GM18873 (cell line): ENCODE results near the gene MVB12B.

Experiments used
- ATAC-seq: cut with Tn5 transposase; IDR thresholded peaks from one replicate; pipeline ENCODE4 v1.9.1; 2021; ENCODE audit warnings: mild to moderate bottlenecking, moderate library complexity, moderate number of reproducible peaks; ENCODE audit not compliant: unreplicated experiment, low FRiP score

The MVB12B gene

DNA sequence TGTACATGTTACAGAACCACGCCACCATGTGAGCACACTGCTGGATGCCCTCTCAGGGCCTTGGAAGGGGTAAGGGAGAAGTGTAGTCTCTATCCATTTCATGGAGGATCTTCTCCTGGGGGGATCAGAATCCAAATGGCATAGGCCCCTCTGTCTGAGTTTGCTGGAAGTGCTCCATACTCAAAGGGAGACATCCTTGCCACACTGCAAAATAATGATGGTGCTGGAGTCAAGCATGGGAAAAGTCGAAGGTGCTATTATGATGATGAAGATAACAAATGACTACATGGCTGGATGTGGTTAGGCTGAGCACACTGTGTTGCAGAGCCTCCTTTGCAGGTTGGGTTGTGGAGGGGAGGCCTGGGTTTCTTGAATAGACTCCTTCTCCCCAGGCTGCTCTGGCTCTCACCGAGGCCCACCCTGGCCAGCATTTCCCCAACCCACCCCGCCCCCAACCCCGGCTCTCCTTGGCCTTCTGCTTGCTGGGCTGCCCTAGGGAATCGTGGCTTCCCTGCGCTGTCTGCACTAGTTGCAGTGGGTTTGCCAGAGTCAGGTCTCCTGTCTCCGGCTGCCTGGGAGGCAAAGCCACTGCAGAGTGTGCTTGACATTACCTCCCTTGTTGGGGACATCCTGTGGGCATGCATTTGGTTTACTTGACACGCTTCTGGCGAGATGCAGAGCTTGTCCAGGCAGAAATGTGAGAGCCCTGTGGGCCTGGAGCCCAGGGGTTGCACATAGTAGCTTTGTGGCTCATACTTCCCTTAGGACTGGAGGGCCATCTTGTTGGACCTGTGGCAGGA lies 3.0 kb downstream of the MVB12B start:
- no peak for ATAC-seq

DNA sequence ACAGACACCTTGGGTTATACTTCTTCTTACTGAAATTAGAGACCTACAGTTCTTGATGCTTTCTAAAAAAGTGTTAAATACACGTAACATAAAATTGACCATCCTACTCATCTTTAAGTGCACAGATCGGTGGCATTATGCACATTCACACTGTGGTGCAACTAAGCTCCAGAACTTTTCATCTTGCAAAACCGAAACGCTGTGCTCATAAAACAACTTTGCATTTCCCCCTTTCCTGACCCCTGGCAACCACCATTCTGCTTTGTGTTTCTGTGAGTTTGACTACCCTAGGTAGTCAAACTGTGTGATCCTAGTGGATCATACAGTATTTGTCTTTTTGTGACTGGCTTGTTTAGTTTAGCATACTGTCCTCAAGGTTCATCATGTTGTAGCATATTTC lies 3.9 kb downstream of the MVB12B start:
- ATAC-seq, result no peak

DNA sequence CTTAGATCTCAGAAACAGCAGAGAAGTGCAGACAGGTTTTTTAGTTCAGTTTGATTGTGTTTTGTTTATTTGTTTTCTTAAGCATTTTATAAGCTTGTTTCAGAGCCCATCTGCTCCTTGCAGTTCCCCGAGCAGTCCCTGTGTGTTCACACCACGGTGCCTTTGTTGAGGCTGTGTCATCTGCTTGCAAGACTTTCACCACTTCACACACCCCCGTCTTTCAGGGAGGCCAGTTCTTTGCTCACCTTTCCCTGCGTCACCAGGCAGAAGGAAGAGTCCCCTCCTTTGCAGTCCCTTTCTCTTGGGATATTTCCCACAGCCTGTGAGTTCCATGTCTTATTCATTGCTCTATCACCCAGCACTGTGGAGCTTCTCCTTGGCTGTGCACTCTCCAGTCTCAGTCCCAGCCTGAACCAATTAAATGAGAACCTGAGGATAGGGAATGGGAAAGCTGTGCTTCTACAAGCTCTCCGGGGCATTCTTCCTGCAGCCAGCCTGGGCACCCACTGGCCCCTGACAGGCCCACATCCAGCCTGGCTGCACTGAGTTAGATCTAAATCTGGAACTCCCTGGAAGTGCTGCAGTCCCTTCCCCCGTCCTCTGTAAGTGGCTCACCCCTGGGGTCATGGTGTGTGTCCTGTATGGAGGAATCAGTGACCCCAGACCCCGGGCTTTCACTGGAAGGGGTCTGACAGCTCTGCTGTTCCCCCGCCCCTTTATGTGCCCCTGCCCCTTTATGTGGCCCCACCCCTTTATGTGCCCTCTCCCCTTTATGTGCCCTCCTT lies 5.5 kb downstream of the MVB12B start:
- no peak for ATAC-seq

DNA sequence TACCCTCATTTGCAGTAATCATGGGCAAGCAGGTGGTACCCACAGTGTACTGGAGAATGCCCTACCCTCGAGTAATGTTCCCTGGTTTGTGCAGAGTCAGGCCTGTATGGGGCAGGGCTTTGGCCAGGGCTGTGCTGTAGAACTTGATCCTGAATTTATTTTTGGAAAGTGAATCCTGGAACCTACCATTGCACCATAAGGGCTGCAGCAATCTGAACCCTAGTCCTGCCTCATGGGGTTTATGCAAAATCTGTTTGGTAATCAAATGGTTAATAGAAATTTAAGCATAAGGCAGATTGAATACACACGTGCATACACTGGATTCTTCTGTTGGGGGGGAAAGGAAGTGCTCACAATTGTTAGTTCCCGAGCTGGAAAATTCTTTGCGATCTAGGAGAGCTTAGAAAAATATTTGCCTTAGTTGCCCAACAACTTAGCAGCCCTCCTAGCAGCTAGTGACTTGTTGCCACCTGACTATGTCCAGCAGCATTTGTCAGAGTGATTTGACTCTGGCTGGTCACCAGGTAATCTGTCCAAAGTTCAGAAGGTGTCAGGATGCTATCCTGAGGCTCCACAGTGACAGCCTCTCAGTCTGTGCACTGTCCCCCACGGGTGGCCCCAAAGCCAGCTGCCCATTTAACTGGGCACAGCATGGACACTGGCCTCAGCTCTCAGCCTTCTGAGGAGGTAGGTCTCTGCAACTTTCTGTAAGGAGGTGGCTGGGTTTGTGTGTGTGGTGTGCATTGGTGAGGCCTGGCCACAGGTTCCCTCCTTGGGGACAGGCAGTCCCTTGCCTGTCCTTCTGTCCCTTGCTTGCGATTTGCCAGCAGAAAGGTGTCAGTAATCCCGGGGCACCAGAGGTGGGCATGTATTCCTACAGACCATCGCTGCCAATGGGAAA lies 8.3 kb downstream of the MVB12B start:
- no peak for ATAC-seq

DNA sequence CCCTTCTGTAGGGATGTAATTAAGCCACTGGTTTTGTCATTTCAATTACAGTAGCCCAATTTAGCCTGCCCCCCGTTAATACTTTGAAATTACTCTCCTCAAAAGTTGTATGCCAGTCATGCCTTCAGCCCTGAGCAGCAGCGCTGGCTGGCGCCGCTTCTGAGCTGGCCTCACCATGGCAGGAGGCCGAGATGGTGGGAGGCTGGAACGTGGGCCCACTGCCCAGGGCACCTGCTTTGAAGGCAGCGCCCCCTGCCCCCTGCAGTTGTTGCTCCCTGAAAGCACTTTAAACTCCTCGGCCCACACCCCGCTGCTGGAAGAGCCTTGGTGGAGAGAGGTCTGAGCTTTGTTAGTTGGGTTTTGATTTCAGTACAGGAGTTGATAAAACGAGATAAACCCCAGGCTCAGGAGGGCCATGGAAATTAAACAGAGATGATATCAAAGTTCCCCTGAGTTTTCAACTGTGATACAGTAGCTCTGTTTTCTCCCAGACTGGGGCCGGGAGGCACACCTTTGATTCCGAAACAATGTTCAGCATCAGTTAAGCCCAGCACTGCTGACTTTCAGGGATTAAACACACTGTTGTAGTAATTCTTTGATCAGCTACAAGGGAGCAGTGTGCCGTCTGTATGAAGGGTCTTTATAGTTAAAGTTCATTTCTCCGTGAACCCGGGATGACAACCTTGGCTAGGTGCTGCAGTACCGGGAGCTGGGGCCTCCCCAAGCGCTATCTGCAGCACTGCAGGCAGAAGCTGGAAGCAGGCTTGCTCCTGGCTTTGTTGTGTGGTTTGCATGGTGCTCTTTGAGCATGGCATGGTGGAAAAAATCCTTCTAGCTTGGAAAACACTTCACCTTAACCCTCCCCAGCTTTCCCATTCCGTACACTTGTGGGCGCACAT lies 9.5 kb downstream of the MVB12B start:
- no peak for ATAC-seq

DNA sequence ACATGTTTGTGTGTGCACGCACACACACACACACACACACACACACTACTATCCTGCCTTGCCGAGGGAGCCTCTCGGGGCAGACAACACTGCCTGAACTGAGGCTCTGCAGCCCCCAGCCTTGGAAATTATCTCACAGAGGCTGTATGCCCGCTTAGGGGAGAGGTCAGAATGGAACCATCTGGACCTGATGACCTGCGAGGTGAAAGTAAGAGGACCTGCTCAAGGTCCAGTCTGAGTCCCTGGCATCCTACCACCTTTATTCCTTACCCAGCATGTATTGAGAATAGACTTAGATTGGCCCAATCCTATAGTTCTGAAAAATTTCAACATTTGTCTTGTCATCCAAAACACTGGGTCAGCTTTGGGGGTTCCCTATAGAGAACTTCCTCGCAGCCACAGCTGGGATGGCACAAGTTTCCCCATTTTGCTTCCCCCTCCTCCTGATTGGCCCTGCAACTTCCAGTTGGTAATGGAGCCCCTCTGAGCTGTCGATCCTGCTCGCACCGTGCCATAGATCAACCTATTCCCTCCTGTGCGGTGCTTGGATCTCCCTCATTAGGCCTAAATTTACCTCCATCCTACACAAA lies 10.2 kb downstream of the MVB12B start:
- no peak for ATAC-seq

DNA sequence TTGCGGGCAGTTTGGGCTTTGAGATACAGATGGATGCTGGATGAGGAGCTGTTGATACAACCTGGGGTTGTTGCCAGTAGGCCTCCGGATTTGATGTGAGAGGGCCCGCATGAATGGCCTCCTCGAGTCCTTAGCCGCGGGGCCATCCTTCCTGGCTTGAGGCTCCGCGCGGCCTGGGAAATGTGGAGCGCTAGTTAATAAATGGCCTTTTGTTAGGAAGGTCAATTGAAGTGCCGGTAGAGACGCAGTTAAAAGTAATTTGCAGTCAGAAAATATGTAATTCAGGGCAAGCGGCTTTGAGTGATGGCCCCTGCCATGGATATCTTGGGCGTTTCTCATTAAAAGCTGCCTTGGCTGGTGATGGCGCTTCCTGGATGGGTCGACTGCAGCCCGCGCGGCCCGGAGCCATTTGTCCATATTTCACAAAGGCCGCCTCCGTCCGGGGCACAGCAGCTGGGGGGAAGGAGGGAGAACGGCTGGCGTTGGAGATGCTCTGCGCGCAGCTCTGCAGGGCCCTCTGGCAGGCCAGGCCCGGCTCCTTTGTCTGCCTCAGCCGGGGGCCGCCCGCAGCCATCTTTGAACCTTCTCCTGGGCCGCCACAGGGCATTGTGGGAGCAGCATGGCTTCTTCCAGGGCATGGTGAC lies 11.2 kb downstream of the MVB12B start:
- ATAC-seq, result no peak

DNA sequence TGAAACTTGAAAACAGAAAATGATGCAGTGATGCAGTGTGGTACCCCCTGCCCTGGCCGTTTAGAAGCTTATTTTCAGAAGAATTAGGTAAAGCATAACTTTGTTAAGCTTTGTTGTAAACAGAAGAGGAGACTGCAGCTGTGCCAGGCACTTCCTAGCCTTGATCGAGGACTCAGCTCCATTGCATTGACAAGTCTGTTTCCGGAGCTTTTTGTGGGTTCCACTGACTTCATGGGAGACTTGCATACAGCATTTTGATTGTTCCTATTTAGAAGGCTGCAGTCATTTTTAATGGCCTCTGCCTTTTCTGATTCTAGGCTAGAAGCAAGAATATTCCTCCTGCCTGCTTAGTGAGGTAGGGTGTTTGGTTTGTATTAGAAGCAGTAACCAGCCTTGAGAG lies 12.3 kb downstream of the MVB12B start:
- no peak for ATAC-seq

DNA sequence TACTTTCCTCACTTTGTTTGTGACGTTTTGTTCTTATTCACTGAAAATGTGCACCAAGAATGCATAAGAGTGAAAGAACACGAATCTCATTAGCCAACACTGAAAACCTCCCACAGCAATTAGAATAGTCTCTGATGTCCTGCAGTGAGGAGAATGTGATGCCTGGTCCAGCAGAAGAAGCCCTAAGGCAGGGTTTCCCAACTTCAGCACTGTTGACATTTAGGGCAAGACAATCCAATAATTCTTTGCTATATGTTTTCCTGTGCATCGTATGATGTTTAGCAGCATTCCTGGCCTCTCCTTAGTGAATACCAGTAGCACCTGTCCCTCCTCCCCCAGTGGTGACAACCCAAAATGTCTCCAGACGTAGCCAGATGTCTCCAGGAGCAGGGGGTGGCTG lies 14.8 kb downstream of the MVB12B start:
- no peak for ATAC-seq

DNA sequence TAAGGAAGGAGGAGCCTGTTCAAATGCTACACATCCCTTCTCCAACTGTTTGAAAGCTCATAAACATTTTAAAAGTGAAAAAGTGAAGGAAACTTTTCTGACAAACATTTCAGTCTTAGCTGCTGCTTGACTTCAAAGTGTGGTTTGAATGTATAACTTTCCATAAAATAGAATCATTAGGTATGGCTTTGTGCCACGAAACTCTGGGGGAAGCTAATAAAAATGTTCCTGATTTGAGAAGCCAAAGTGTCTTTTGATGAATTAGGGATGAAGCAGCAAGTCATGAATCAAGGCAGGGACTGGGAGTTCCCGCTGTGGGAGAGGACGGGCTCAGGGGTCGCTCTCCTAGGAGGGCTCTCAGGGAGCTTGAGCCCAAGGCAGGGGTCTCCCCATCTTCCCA lies 15.3 kb downstream of the MVB12B start:
- ATAC-seq, result no peak

DNA sequence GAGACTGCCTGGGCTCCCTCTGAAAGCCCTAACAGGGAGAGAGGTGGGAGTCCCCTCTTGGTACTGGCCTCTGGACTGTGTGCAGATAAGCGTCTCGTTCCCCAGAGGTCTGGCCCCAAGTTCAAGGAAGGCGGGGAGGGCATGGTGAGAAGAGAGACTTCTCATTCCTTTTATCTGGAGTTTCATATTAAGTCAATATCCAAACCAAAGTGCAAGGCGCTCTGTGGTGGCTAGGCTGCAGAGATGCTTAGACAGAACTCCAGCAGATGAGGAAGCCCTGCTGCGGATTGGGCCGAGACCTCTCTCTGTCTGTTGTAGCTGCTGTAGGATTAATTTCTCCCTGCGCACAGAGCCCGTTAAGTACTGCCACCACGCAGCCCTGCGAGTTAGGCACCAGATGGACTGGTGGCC lies 16.0 kb downstream of the MVB12B start:
- ATAC-seq, result no peak

DNA sequence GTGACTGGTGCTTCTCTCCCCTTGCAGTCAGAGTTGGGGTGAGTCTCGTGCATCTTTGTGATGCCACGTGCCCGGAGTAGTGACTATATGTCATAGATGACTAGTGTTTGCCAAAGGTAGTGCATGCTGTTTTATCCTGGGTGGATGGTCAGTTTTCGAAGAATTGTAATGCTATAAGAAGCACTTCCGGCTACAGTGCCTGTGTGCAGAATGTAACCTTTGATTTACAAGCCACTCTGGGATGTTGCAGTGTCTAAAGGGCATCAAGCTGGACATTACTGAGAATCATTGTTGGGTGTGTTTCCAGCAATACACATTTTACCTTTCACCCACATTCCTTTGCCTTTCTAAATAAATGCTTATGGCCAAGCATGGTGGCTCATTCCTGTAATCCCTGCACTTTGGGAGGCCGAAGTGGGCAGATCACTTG lies 16.7 kb downstream of the MVB12B start:
- no peak for ATAC-seq

DNA sequence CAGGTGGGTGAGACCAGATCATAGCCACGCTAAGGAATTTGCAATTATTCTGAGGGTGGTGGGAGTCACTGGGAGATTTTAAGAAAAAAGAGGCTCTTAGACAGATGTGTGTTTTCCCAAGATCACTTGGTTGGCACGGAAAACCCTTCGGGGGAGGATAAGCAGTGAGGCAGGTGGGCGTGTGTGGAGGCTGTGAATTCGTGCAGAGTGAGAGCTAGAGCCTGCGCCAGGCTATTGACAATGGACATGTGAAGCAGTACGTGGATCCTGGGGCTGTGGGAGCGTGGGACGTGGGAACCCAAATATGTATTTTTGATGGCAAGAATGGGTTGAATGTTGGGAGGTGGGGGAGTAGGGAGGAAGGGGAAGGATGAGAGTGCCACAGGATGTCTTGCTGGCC lies 19.4 kb downstream of the MVB12B start:
- no peak for ATAC-seq

DNA sequence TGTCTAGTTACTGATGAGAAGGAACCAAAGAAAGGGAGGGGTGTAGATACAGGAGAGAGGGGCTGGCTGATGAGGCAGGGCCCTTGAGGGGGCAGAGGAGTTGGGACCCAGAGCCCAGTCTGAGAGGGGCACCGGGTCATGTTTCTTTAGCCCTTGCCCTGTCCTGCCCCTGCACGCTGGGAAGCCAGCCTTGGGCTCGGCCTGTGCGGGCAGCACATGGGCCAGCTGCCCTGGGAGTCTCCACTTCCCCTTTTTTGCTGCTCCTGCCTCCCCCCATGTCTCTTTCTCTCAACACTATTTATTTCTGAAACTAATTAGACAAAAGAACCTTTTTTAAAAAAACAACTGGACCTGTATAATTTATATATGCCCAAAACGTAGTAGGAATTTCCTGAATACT lies 20.5 kb downstream of the MVB12B start:
- ATAC-seq, result no peak

DNA sequence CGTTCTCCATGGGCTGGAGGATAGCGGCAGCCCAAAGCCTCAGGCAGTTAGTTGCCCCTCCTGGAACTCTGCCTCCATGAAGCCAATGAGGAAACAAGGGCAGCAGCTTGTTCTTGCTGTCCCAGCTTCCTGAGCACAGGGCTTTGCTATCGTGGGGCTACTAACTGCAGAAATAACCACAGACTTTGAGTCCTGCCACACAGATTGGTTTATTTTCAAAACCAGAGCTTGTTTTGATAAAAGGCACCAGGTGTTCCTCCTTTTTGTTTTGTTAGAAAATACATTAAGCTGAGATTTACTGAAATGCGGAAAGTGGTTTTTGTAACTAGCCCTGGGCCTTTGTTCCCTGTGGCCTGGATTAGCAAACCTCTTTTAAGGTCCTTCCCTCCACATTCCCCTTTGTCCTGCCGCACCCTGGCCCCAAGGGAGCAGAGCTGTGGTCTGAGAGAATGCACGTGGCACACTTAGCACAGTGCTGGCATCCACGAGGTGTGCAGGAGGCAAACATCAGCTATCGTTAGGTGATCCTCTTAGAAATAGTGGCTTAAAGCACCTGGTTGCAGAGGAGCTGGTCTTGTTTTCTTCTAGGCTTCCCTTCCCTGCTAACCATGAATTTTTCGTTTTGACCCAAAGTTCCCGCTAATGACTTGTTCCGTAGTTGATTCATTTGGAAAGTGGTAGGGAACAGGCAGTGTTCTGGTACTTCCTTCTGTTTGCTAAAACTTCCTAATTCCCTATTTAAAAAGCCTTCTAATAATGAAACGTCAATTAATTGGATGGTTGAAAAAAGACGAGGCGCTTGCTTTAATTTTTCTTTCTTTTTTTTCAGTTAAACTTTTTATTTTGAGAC lies 21.5 kb downstream of the MVB12B start:
- ATAC-seq, result no peak

DNA sequence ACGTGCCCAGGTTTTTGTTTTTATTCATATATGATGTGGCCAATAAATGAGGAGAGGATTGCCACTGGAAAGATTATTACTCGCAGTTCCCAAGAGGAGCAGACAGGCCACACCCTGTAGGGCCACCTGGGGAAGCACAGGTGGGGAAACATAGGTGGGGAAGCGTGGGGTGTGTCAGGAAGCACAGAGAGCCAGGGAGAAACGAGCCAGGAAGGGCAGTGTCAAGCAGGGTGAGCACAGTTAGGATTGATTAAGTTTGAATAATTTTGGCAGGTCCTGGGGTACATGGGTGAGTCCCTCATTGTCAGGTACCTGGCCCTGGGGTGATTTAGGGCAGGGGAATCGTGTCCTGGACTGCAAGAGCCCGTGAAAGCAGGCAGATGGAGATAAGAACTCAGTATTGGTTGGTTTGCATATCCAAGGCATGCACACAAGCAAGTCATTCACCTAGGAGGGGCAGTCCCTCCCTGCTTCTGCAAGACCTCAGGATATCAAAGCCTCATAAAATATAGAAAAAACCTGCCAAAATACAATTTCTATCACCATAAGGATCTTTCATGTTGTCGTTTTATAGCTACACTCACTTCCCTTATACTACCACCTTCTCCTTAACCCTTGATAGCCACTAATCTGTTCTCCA lies 22.4 kb downstream of the MVB12B start:
- no peak for ATAC-seq

DNA sequence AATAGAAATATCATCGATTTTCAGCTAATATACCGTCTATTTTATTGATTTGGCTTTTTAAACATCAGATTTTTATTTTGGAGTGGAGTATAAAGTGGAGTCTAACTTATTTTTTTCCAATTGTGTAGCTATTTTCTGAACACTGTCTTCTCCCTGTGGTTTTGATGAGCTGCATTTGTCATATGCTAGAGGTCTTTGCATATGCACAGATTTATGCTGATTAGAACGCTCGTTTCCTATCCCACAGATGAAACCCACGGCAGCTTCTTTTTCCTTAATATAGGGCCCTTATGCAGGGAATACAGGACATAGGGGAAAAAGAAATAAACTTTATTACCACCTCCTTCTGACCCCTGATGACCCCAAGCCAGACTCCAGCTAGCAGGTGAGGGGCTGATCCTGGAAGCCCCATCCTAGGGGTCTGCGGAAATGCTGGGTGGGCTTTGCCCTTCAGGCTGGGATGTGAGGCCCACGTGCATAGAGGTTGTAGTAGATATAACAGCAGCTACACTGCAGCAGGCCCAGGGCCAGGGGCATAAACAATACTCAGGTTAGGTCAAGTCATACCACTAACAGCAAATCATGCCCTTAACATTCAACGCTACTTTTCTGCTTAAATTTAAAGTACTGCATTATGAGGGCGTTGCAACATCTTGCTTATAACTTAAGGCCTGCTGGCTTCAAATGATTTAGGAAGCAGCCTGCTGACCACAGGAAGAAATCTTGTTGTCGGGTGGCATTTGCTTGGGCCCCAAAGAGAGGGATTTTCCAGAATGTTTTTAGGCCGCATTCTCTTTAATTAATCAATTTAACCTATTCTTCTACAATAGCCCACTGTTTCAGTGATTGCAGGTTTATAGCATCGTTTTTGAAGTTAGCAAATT lies 28.5 kb downstream of the MVB12B start:
- no peak for ATAC-seq
